HG02623 (cell line): ENCODE measurements around the gene CHST12.
"Not testable (repeated sequence)": the region's sequence is repeated elsewhere in the genome, so short reads cannot be mapped to it uniquely, and the experiment has no call there.

Source experiments
- ATAC-seq: cut with Tn5 transposase; IDR thresholded peaks from one replicate; pipeline ENCODE4 v1.9.1; 2021; ENCODE audit warnings: moderate library complexity; ENCODE audit not compliant: unreplicated experiment

CHST12 gene

DNA sequence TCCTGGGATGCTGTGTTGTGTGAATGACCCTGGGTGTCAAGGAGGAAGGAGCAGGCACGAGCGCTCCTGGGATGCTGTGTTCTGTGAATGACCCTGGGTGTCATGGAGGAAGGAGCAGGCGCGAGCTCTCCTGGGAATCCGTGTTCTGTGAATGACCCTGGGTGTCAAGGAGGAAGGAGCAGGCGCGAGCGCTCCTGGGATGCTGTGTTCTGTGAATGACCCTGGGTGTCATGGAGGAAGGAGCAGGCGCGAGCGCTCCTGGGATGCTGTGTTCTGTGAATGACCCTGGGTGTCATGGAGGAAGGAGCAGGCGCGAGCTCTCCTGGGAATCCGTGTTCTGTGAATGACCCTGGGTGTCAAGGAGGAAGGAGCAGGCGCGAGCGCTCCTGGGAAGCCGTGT, 25.9 kb upstream of the CHST12 start:
- ATAC-seq = not testable (repeated sequence)

DNA sequence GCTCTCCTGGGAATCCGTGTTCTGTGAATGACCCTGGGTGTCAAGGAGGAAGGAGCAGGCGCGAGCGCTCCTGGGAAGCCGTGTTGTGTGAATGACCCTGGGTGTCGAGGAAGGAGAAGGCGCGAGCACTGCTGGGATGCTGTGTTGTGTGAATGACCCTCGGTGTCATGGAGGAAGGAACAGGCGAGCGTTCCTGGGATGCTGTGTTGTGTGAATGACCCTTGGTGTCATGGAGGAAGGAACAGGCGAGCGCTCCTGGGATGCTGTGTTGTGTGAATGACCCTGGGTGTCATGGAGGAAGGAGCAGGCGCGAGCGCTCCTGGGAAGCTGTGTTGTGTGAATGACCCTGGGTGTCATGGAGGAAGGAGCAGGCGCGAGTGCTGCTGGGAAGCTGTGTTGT, 25.3 kb upstream of the CHST12 start:
- ATAC-seq = not testable (repeated sequence)

DNA sequence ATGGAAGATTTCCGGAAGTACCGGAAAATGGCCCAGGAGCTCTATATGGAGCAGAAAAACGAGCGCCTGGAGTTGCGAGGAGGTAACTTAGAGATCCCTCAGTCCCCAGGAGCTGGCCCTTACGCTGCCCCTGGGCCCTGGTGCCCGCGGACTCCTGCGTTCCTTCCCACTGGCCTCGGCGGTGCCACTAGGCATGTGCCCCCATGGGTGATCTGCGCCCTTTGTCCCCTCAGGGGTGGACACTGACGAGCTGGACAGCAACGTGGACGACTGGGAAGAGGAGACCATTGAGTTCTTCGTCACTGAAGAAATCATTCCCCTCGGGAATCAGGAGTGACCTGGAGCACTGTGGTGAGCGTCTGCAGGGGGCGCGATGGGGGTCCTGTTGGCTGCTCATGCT, 24.2 kb upstream of the CHST12 start:
- ATAC-seq = no peak

GRCh38 chr7:2379821-2380450, 23.5 kb upstream of the CHST12 start:
- ATAC-seq = no peak

DNA sequence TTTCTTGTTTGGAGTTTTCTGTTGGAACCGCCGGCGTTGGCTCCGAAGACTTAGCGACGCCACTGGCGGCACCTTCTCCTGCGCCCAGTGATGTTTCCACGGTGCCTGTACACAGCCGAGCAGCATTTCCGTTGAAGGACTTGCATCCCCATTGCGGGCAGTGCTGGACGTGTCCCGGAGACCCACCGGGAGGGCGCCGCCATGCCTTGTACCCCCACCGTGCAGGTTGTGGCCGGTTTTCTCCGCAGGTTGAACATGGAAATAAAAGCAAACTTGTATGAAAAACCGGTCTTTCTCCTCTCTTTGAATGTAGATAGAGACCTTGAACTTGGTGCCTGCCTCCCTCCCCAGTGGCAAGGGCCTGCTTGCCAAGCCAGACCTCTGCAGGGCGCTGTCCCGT, 22.9 kb upstream of the CHST12 start:
- ATAC-seq = no peak

- no peak for ATAC-seq
Measured at GRCh38 chr7:2381227-2381626, 22.2 kb upstream of the CHST12 start.

- ATAC-seq = no peak
Measured at GRCh38 chr7:2381881-2382509, 21.4 kb upstream of the CHST12 start.

- ATAC-seq = no peak
Measured at GRCh38 chr7:2383543-2384274, 19.7 kb upstream of the CHST12 start.

GRCh38 chr7:2384354-2385243, 18.8 kb upstream of the CHST12 start:
- no peak for ATAC-seq

DNA sequence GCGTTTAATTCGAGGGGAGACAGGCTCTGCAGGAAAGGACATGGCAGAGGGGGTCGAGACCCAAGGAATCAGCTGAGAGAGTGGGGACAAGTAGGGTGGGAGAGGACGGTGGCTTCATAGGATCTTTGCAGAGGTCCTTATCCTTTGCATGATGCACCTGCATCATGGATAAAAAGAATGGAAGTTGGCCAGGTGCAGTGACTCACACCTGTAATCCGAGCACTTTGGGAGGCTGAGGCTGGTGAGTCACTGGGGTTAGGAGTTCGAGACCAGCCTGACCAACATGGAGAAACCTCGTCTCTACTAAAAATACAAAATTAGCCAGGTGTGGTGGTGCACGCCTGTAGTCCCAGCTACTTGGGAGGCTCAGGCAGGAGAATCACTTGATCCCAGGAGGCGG, 17.3 kb upstream of the CHST12 start:
- ATAC-seq = not testable (repeated sequence)

GRCh38 chr7:2386964-2387669, 16.3 kb upstream of the CHST12 start:
- ATAC-seq = no peak

GRCh38 chr7:2387897-2388636, 15.3 kb upstream of the CHST12 start:
- no peak for ATAC-seq

DNA sequence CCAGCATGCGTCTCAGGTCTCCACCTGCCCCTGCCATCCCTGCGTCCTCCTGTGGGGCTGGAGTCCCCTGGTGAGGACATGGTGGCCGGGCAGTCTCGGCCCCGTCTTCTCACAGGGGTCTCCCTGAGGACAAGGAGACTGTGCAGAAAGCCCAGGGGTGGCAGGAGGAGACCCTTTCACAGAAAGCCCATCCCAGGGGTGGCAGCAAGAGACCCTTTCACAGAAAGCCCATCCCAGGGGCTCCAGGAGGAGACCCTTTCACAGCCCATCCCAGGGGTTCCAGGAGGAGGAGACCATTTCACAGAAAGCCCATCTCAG, 14.8 kb upstream of the CHST12 start:
- no peak for ATAC-seq

GRCh38 chr7:2390020-2390816, 13.2 kb upstream of the CHST12 start:
- ATAC-seq = not testable (repeated sequence)

GRCh38 chr7:2393706-2394105, 9.7 kb upstream of the CHST12 start:
- no peak for ATAC-seq

DNA sequence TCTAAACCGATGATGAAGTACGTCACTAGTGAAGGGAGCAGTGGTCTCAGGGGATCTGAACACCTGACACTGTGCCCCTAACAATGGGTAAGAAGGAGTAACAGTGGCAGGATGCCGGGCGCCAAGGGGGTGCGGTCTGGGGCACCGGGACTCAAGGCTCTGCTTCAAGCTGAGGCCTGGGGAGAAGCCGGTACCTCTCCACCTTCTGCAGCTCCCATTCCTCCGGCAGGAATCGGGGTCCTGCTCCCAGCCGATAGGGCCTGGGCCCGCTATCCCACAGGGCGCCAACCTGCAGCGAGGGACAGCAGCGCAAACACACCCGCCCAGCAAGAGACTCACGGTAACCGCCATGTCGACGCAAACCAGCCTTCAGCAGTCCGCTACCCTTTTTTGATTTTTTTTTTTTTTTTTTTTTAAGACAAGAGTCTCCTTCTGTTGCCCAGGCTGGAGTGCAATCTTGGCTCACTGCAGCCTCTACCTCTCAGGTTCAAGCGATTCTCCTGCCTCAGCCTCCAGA, 8.8 kb upstream of the CHST12 start:
- no peak for ATAC-seq

DNA sequence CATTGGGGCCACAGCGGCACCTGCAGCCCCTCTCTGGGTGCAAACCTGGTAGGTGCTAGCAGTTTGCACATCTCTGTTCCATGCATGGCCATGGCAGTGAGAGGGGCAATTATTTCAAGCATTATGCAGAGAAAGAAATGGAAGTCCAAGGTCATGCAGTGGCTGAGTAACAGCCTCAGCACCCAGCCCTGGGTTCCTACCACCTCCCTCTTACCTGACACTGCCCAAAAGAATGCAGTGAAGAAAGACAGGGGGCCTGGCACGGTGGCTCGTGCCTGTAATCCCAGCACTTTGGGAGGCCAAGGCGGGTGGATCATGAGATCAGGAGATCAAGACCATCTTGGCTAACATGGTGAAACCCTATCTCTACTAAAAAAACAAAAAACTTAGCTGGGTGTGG, 4.9 kb upstream of the CHST12 start:
- ATAC-seq = no peak

DNA sequence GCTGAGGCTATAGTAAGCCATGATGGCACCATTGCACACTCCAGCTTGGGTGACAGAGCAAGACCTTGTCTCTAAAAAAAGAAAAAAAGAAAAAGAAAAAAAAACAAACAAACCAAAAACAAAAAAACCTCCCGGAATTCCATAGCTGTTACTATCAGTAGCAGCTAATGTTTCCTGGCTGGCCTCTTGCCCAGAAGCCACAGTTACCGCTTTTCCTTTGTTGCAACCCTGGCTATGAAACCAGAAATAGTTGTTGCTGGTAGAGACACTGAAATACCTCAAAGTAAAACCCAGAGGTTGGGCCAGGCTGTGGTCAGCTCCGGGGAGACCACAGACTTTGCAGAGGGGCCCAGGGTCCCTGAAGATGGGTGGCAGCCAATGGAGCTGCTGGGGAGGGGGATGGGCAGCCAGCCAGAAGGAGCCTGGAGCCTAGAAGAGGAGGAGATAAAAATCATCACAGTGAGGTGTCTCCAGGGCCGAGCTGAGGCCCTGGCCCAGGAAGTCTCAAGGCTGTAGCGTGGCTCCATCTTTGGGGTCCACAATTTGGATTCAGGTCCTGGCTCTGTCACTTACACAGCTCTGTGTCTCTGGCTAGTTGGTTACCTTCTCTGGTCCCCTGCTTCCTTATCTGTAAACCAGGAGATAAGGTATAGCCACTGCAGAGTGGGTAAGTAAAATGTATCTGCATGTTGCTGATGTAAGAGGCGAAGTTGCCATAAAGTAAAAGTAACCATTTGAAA, 3.4 kb upstream of the CHST12 start:
- no peak for ATAC-seq

DNA sequence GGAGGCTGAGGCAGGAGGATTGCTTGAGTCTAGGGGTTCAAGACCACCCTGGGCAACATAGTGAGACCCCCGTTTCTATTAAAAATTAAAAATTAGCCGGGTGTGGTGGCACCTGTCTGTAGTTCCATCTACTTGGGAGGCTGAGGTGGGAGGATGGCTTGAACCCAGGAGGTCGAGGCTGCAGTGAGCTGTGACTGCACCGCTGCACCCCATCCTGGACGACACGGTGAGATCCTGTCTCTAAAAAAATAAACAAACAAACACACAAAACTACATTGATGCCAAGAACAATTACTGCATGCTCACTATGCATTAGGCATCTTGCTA, 761 bp upstream of the CHST12 start:
- ATAC-seq = no peak
